ENCODE results near the gene CFAP210. TPM values are rescaled to one million over a fixed set of nuclear protein-coding genes. Genes with fewer than 3 reads are reported as not detected.
"Not testable (repeated sequence)": the region's sequence is repeated elsewhere in the genome, so short reads cannot be mapped to it uniquely, and the experiment has no call there.

CFAP210 gene
- total and polyA plus RNA-seq, 4 donors, result 0.02 to 0.42 (median 0.21) TPM

GRCh38 chr2:169704160-169704708 is 10.0 kb upstream of the CFAP210 start:
- Histone ChIP-seq H3K27ac (ENCODE audit: low read depth in 1 of 2, low read length in 2 of 2) (no peak overlapping the region), H3K9me3 (ENCODE audit: control insufficient read depth in 4 of 4, low read length in 3 of 4) (no peaks in the 10 kb centered on the region), H3K9ac (ENCODE audit: low read depth in 1 of 2, low read length in 2 of 2) (no peak overlapping the region), H3K4me1 (ENCODE audit: control insufficient read depth in 4 of 4, insufficient read depth in 4 of 4, low read length in 3 of 4) (peaks cover 0 to 2% (median 0%) of the 10 kb centered on the region in 4 donors), H3K27me3 (ENCODE audit: control insufficient read depth in 4 of 4, insufficient read depth in 4 of 4, low read length in 3 of 4) (no peaks in the 10 kb centered on the region), H3K4me3 (ENCODE audit: low read depth in 1 of 3, low read length in 3 of 3) (no peak overlapping the region), H3K36me3 (ENCODE audit: control insufficient read depth in 4 of 4, insufficient read depth in 3 of 4, low read depth in 1 of 4, low read length in 3 of 4) (peaks cover 0 to 5% (median 2%) of the 10 kb centered on the region in 4 donors)
- DNase-seq (ENCODE audit: low spot score), result no peak
- 95% methylated on average over 1 of the region's 1 CpG for WGBS
- TF ChIP-seq HNF4G (IDR thresholded peaks at IDR 0.05) (no peak), FOXA2 (IDR thresholded peaks at IDR 0.05) (no peak), FOXA1 (IDR thresholded peaks at IDR 0.05) (no peak), NR2F2 (IDR thresholded peaks at IDR 0.05) (no peak), GABPA (IDR thresholded peaks at IDR 0.05 in 1 of 2, conservative IDR thresholded peaks at IDR 0.05 in 1 of 2) (no peak), HNF4A (conservative IDR thresholded peaks at IDR 0.05) (no peak), YY1 (IDR thresholded peaks at IDR 0.05) (no peak), ZBTB33 (IDR thresholded peaks at IDR 0.05) (no peak), RXRA (IDR thresholded peaks at IDR 0.05) (no peak), EGR1 (IDR thresholded peaks at IDR 0.05; ENCODE audit: low read depth in 2 of 2) (no peak), JUND (IDR thresholded peaks at IDR 0.05) (no peak), TAF1 (conservative IDR thresholded peaks at IDR 0.05) (no peak), SP1 (IDR thresholded peaks at IDR 0.05) (no peak), RAD21 (IDR thresholded peaks at IDR 0.05) (no peak)
- TF ChIP-seq, protein P1, sequence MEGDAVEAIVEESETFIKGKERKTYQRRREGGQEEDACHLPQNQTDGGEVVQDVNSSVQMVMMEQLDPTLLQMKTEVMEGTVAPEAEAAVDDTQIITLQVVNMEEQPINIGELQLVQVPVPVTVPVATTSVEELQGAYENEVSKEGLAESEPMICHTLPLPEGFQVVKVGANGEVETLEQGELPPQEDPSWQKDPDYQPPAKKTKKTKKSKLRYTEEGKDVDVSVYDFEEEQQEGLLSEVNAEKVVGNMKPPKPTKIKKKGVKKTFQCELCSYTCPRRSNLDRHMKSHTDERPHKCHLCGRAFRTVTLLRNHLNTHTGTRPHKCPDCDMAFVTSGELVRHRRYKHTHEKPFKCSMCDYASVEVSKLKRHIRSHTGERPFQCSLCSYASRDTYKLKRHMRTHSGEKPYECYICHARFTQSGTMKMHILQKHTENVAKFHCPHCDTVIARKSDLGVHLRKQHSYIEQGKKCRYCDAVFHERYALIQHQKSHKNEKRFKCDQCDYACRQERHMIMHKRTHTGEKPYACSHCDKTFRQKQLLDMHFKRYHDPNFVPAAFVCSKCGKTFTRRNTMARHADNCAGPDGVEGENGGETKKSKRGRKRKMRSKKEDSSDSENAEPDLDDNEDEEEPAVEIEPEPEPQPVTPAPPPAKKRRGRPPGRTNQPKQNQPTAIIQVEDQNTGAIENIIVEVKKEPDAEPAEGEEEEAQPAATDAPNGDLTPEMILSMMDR (IDR thresholded peaks at IDR 0.05; ENCODE audit: low read depth, low read length, missing input control), result no peak
- TF ChIP-seq, protein P2, sequence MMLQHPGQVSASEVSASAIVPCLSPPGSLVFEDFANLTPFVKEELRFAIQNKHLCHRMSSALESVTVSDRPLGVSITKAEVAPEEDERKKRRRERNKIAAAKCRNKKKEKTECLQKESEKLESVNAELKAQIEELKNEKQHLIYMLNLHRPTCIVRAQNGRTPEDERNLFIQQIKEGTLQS (IDR thresholded peaks at IDR 0.05), result no peak

DNA sequence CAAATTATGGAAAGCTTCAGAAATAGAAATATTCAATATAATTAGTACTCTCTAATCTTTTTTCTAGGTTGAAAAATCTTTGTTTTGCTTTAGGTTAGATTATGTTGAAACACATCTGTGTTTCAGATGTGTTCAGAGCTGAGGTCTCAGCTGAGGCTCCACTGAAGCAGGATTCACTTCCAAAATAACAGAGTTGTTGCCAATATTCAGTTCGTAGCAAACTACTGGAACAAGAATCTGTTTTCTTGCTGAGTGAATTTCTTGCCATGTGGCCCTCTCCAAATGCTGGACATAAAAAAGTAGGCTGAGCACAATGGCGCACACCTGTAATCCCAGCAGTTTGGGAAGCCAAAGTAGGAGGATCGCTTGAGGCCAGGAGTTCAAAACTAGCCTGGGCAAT is 8.8 kb upstream of the CFAP210 start:
- Histone ChIP-seq H3K36me3 (ENCODE audit: control insufficient read depth in 4 of 4, insufficient read depth in 3 of 4, low read depth in 1 of 4, low read length in 3 of 4) (peaks cover 0 to 5% (median 2%) of the 10 kb centered on the region in 4 donors), H3K9ac (ENCODE audit: low read depth in 1 of 2, low read length in 2 of 2) (no peak overlapping the region), H3K4me3 (ENCODE audit: low read depth in 1 of 3, low read length in 3 of 3) (no peak overlapping the region), H3K9me3 (ENCODE audit: control insufficient read depth in 4 of 4, low read length in 3 of 4) (no peaks in the 10 kb centered on the region), H3K27me3 (ENCODE audit: control insufficient read depth in 4 of 4, insufficient read depth in 4 of 4, low read length in 3 of 4) (no peaks in the 10 kb centered on the region), H3K4me1 (ENCODE audit: control insufficient read depth in 4 of 4, insufficient read depth in 4 of 4, low read length in 3 of 4) (peaks cover 0 to 2% (median 0%) of the 10 kb centered on the region in 4 donors), H3K27ac (ENCODE audit: low read depth in 1 of 2, low read length in 2 of 2) (no peak overlapping the region)
- TF ChIP-seq, protein P2 (IDR thresholded peaks at IDR 0.05), result no peak
- no peak for DNase-seq (ENCODE audit: low spot score)
- 88% methylated on average over 3 of the region's 3 CpGs for WGBS

- H3K27ac ChIP-seq (ENCODE audit: low read depth in 1 of 2, low read length in 2 of 2); H3K9ac ChIP-seq (ENCODE audit: low read depth in 1 of 2, low read length in 2 of 2); H3K4me1 ChIP-seq (ENCODE audit: control insufficient read depth in 4 of 4, insufficient read depth in 4 of 4, low read length in 3 of 4); H3K36me3 ChIP-seq (ENCODE audit: control insufficient read depth in 4 of 4, insufficient read depth in 3 of 4, low read depth in 1 of 4, low read length in 3 of 4); H3K27me3 ChIP-seq (ENCODE audit: control insufficient read depth in 4 of 4, insufficient read depth in 4 of 4, low read length in 3 of 4); H3K9me3 ChIP-seq (ENCODE audit: control insufficient read depth in 4 of 4, low read length in 3 of 4); DNase-seq (ENCODE audit: low spot score); H3K4me3 ChIP-seq (ENCODE audit: low read depth in 1 of 3, low read length in 3 of 3): not testable (repeated sequence)
- WGBS, result 100% methylated on average over 2 of the region's 2 CpGs
Measured at GRCh38 chr2:169699173-169699572, 5.0 kb upstream of the CFAP210 start.
